Epithelial cell of esophagus (primary cell): ENCODE data around the gene MYH7.

ENCODE experiments used
- DNase-seq: peaks from one replicate; pipeline ENCODE4 v3.0.0; 2010; ENCODE audit warnings: low read depth
- H3K4me3 ChIP-seq: 2 replicates; pipeline ENCODE4 v1.5.1; 2011; ENCODE audit warnings: mild to moderate bottlenecking, low read length, control low read depth
- CTCF ChIP-seq: IDR thresholded peaks from 2 replicates; pipeline ENCODE4 v1.5.1; 2011; ENCODE audit warnings: low read depth, mild to moderate bottlenecking, low read length, control low read depth, inconsistent platforms; ENCODE audit not compliant: insufficient read depth; ENCODE audit errors: missing control alignments

MYH7 gene

GRCh38 chr14:23447361-23448350, 12.2 kb upstream of the MYH7 start:
- TF ChIP-seq CTCF = no peak
- H3K4me3 ChIP-seq = no peak overlapping the region
- no peak for DNase-seq

DNA sequence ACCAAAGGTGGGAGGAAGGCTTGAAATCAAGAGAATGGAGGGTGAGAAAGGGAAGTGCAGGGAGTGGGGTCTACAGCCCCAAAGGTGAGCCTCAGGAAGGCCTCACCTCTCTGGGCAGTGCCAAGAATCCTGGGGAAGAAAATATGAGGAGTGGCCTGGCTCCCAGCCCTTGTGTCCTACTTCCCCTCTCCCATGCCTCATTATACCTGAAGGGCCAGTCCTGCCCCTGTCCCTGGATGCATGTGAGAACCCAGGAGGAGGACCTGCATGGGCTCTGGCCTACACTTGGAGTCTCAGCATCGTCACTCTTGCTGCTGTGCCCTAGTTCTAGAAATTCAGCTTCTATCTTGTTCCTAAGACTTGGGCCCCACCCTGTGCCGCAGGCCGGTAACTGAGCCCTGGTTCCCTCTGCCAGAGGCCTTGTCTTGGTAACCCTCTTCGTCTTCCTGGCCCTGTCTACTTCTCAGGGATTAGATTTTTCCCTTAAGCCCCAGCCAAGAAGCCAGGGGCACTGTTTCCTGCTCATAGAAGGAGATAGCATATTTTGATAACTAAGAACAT, 10.9 kb upstream of the MYH7 start:
- H3K4me3 ChIP-seq = no peak overlapping the region
- TF ChIP-seq CTCF = peak; percentile 34
- peak; percentile 19 for DNase-seq

DNA sequence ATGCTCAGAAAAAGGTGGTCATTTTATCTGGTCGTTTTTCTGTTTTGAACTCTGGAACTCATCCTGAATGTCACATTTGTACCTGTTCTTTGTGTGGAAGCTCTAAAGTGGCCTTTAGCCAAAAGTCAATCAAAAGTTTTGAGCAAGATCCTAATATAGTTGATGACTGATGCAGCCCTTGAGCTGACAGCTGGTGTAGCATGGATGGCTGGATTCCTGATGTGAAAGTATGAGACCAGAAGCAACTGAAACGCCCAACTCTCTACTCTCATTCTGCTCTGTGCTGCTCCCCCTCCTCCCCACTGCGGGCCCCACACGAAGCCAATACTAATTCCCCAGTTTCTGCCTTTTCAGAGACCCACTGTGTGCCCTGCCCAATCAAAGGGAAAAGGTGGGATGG, 10.3 kb upstream of the MYH7 start:
- no peak for DNase-seq
- H3K4me3 ChIP-seq = no peak overlapping the region
- no peak for TF ChIP-seq CTCF

- no peak for DNase-seq
- TF ChIP-seq CTCF = no peak
- H3K4me3 ChIP-seq = no peak overlapping the region
Observed at GRCh38 chr14:23444314-23444713, 8.9 kb upstream of the MYH7 start.

- H3K4me3 ChIP-seq = no peak overlapping the region
- no peak for DNase-seq
Observed at GRCh38 chr14:23443881-23444280, 8.4 kb upstream of the MYH7 start.

GRCh38 chr14:23443411-23443812, 8.0 kb upstream of the MYH7 start:
- no peak overlapping the region for H3K4me3 ChIP-seq
- no peak for TF ChIP-seq CTCF
- DNase-seq = no peak

More at GRCh38 chr14:23443881-23444280, 8.4 kb upstream of the MYH7 start:
- no peak for TF ChIP-seq CTCF
